Right forelimb (tissue), 1 donor: ENCODE data around the gene B3GALT5.

Experiments used
- DNase-seq: peaks from one replicate; pipeline ENCODE4 v3.0.0-alpha.2; 2018

The B3GALT5 gene

GRCh38 chr21:39648879-39649278 lies 36.1 kb downstream of the B3GALT5 start:
- DNase-seq, result no peak

GRCh38 chr21:39649526-39649925 lies 36.8 kb downstream of the B3GALT5 start:
- no peak for DNase-seq

GRCh38 chr21:39650306-39650705 lies 37.6 kb downstream of the B3GALT5 start:
- DNase-seq, result no peak

DNA sequence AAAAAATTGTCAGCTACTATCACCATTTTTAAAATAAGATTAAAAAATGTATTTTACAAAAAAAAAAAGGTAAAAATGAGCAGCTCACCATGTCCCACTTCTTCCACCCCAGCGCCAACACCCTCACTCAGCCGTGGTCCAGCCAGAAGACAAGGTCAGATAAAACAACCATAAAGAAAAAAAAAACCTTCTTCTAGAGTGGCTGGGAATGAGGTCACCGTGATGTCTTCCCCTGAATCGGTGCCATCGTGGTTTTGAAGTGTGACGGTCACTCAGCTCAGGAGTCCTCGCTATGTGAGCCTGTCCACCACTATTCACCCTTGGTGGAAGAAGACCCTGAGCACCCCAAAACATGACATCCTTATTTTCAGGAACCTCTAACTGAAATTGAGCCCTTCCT lies 38.1 kb downstream of the B3GALT5 start:
- no peak for DNase-seq

DNA sequence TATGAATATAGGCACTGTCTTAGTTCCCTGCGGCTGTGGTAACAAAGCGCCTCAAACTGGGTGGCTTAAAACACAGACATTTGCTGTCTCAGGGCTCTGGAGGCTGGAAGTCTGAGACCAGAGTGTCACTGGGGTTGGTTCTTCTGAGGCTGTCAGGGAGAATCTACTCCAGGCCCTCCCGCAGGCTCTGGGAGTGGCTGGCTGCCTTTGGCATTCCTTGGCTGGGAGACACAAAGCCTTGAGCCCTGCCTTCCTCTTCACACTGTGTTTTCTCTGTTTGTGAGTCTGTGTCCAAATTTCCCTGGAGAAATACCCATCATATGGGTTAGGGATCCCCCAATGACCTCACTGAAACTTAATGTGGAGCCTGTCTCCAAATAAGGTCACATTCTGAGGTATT lies 38.5 kb downstream of the B3GALT5 start:
- DNase-seq, result no peak

- no peak for DNase-seq
Observed at GRCh38 chr21:39654951-39655350, 42.2 kb downstream of the B3GALT5 start.

DNA sequence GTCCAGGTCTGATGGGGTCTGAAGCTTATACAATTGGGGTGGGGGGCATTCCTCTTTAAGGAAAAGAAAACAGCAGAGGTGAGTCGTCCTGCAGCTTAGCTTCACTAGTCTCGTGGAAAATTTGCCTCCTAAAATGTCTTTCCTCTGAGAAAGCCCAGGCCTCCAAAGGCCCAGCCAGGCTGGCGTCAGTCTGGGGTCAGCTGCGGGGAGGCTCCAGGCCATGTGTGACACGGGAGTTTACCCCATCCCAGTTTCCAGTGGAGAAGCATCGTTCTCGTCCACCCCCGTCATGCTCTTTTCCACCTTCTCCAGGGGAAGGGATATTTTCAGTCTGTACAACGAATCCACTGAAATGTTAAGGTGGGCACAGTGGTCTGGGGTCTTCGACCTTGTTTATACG lies 42.8 kb downstream of the B3GALT5 start:
- DNase-seq, result no peak

GRCh38 chr21:39656209-39656608 lies 43.5 kb downstream of the B3GALT5 start:
- no peak for DNase-seq

DNA sequence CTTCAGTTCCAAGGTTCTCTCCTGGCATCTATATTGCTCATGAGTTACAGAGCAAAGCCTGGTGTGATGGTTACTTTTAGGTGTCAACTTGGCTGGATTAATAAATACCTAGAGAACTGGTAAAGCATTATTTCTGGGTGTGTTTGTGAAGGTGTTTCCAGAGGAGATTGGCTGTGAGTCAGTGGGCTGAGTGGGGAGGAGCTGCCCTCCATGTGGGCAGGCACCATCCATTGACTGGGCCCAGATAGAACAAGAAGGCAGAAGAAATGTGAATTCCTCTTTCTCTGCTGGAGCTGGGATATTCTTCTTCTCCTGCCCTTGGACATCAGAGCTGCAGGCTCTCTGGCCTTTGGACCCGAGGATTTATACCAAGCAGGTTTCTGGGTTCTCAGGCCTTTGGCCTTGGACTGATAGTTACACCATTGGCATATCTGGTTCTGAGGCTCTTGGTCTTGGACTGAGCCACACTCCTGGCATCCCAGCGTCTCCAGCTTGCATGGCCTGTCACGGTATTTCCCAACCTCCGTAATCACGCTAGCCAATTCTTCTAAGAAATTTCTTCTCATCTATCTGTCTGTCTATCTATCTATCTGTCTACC lies 44.5 kb downstream of the B3GALT5 start:
- DNase-seq, result no peak

GRCh38 chr21:39658066-39658465 lies 45.3 kb downstream of the B3GALT5 start:
- no peak for DNase-seq

GRCh38 chr21:39659070-39659815 lies 46.5 kb downstream of the B3GALT5 start:
- no peak for DNase-seq

- peak; percentile 72 for DNase-seq
Observed at GRCh38 chr21:39660191-39660980, 47.6 kb downstream of the B3GALT5 start.

DNA sequence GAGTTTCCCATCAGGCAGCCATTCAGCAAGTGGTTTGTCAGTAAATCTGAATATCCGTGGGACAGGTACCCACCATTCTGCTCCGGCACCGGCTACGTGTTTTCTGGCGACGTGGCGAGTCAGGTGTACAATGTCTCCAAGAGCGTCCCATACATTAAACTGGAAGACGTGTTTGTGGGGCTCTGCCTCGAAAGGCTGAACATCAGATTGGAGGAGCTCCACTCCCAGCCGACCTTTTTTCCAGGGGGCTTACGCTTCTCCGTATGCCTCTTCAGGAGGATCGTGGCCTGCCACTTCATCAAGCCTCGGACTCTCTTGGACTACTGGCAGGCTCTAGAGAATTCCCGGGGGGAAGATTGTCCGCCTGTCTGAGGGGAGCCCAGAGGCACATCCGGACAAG lies 48.4 kb downstream of the B3GALT5 start:
- no peak for DNase-seq

DNA sequence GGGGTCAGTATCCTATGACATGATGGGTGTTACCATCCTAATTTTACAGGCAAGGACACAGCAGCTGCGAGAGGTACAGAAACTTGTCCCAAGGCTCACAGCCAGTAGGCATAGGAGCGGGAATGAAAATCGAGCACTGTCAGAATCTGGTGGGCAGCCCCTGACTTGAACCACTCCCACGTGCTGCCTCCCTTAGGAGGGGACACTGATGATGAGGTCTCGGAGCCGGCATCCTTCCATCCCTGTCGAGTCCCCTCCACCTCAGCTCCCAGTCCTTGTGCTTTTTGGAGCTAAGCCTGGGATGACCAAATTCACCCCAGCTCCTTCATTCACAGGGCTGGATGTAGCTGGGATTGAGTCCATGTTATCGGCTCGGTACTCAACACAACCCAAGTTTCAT lies 49.0 kb downstream of the B3GALT5 start:
- no peak for DNase-seq

DNA sequence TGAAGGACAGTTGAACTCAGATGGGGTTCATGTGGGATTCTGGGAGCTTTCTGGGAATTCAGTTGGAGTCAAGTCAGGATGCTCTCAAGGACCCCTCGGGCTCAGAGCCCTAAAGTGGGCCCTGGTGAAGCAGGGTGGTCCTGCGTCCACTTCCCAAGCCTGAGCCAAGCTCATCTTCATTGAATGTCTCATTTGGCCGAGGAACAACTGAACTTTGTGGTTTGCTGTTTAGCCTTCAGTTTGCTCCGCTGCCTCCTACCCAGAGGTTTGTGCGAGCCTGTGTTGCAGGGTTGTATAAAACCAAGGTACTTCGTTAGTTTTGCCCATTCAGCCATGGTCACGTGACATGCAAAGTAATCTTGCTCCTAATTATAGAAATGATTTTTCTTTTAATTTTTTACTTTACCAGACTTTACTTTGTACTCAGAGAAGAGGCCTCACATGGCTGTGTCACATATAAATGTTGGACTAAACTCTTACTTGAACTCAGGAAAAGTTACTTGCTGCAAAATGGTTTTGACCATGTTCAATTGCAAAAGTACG lies 49.7 kb downstream of the B3GALT5 start:
- DNase-seq, result no peak

- no peak for DNase-seq
Observed at GRCh38 chr21:39663066-39663465, 50.3 kb downstream of the B3GALT5 start.

DNA sequence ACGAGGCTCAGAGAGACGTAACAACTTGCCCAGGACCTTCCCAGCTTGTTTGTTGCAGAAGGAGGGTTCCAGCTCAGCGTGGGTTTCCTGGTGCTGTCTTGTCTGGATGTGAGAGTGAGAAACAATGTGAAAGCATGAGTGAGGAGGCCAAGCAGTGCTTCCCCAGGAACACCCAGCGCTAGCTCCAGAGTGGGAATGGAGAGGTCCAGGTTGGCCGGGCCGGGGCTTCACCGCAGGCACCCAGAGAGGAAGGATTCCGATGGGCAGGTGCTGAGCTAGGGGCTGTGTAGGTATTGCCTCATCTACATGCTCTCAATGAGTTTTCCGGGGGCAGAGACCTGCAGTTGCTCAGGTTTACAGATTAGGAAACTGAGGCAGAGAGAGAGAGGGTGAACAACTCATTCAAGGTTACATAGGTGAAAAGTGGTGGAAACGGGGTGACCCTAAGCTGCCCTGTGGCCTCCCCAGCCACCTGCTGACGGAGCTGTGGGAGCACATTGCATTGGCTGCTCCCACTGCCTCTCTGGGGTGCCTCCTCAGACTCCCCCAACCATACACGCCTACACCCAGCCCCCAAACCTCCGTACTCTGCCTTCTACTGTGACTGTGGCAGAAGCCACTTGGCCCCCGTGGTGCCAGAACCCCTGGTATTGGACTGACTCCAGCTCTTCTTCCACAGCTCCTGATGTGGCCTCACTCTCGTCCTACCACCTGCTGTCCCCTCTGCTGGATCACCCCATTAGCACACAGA lies 51.2 kb downstream of the B3GALT5 start:
- DNase-seq, result no peak

DNA sequence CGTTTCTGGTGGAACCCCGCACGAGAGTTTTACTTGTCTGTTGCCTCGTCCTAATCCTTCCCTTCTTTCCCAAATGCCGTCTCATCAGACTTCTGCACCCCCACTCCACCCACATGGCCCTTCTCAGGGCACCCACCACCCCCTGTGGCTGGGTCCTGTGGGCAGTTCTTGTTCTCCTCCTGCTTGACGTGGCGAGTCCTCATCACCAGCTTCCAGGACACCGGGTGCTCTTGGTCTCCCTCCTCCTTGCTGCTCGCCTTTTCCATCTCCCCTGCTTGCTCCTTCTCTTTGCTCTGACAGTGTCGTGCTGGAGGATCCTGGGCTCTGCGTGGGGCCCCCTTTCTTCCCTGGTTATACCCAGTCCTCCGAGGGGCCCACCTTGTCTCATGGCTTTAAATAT lies 51.8 kb downstream of the B3GALT5 start:
- DNase-seq, result no peak

DNA sequence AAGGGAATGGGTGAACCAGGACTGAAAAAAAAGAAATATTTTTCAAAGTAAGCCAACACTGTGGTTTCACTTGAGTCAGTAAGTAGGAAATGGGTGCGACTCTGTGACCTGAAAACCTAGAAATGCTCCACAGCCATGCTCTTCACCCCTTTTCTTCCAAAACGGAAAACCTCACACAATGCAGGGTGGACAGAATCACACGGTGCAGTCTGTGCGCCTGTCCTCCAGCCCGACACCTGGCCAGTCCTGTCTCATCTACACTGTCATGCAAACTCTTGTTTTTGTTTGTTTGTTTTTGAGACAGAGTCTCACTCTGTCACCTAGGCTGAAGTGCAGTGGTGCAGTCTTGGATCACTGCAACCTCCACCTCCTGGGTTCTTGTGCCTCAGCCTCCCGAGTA lies 53.3 kb downstream of the B3GALT5 start:
- DNase-seq, result no peak

GRCh38 chr21:39666681-39667315 lies 54.1 kb downstream of the B3GALT5 start:
- DNase-seq, result no peak

GRCh38 chr21:39667353-39667891 lies 54.7 kb downstream of the B3GALT5 start:
- DNase-seq, result no peak

DNA sequence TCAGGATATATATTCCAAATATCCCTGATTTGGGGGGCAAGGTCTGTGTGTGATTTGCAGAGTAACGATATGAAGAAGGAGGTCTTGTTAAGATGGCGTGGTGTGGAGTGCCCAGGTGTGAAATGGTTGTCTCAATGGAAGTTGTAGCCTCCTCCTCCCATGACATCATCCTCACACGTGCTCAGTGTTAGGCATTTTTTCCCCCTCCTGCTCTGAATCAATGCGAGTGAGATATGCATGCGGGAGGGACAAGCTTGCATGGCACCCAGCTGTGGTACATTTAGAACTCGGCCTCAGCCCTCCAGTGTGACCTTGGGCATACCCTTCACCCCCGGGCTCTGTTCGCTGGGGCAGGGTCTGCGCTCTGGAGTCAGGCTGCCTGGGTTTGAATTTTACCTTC lies 55.6 kb downstream of the B3GALT5 start:
- DNase-seq, result no peak
